HG03095 (cell line): ENCODE measurements around the gene PRLHR.

Source experiments
- ATAC-seq: cut with Tn5 transposase; IDR thresholded peaks from one replicate; pipeline ENCODE4 v1.9.1; 2021; ENCODE audit warnings: moderate library complexity; ENCODE audit not compliant: unreplicated experiment

Gene PRLHR

DNA sequence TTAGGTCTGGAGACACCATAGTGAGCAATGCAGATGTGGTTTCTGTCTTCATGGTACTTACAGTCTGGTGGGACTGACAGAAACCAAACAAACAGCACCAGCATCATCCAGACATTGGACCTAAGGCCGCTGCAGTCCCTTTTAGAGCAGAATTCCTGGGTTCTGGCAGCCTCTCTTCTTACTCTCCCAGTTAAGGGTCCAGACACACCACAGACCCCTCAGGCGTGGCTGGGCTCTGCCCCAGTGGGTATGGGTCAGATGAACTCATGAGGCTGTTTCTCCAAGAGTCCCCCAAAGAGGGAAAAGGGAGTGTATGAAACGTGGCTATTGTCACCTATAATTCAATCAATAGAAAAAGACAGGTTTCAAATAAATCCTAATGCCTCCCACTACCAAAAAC, 31.3 kb downstream of the PRLHR start:
- no peak for ATAC-seq

DNA sequence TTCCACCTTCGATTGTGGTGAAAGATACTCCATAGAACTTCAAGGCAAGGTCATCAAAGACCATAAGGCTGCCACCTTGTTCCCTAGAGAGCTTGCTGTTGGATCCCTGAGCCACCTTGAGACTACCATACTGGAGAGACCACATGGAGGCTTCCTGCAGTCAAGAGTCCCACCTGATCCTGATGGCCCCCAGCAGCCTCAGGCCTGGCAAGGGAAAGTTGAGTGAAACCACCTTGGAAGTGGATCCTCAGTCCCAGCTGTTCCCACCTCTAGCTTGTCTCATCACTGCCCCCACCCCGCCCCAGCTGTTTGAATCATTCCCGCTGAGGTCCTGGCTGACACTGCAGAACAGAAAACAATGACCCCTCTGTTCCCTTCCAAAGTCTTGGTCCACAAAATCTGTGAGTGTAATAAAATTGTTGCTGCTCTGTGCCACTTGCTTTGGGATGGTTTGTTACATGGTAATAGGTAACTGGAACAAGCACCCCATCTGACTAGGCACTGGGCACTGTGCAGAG, 32.0 kb downstream of the PRLHR start:
- ATAC-seq: no peak

DNA sequence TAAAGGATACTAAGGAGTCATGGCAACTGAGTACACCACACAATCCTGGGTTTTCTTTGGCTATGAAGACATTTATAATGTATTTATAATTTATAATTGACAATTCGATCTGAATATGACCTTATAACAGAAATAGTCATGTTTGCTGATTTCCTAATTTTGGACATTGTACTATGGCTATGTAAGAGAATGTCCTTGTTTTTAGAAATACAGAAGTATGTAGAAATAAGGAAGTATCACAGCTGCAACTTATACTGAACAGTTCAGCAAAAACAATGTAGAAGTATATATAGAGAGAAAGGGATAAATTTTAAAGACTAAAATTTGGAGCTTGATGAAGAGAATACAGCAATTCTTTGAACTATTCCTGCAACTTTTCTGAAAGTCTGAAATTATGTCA, 32.6 kb downstream of the PRLHR start:
- no peak for ATAC-seq

DNA sequence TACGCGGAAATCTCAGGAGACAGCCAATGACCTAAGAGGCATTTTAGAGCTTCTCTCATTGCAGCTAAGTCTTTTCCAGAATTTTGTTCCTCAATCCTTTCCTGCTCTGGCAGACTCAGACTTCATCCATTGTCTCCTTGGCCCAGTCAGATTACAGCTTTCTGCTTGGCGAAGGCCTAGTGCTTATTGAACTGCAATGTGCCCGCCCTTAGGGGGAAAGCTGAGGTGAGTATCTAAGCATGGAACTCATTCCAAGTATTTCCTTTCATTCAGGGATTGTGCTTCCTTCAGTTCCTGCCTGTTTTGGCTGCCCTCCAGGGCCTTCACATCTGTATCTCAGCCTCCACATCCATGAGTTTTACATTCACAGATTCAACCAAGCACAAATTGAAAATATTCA, 37.5 kb downstream of the PRLHR start:
- no peak for ATAC-seq

DNA sequence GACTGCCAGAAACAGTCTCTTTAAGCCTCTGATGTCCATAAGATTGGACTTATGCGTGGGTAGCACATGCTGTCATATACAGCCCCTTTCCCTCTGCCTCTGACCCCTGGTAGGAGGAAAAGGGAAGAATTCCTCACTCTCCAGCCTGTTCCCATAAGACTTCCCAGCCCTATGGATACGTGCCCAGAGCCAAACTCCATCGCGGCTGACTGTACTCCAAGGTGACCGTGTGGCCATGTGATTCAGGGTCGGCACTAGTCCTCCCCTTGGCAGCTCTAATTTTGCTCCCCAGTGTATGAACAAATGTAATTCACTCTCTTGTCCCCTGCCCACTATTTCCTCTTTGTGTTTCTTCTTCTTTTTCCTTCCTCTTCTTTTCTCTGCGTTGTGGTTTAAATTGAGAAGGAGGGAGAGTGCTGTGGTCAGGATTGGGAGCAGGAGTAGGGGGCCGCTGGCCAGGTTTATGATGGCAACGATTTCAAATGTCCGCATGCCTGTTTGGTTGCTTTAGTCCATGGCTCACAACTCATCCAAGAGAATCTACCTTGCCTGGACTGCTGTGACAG, 43.8 kb downstream of the PRLHR start:
- ATAC-seq: no peak

DNA sequence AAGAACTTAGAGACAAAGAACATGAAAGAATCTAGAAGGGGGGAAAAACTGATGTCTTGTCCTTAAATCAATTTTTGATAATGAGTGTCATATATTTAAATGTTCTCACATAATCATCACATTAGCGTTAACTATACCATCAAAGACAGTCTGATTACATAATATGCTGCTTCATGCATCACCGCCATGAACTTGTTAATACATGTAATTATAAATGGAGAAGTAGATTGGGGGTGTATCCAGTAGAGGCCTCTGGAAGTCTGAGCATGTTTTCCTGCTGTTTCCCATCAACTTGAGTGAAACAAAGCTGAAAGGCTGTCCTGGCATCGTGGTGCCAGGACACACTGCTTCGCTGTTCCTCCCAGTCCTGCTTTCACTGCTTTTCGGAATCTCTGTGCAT, 48.2 kb downstream of the PRLHR start:
- no peak for ATAC-seq

DNA sequence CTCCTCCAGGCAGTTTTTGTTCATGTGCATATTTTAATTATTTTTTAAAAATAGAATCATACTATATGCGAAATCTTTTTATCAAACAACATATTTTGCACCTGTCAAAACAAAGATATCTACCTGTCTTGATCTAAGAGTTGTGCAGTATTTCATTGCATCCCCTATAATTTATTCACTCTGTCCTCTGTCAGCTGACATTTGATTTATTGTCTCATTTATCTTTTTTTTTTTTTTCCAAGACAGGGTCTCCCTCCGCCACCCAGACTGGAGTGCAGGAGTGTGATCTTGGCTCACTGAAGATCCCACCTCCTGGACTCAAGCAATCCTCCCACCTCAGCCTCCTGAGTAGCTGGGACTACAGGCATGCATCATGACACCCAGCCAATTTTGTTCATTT, 49.0 kb downstream of the PRLHR start:
- ATAC-seq: no peak

DNA sequence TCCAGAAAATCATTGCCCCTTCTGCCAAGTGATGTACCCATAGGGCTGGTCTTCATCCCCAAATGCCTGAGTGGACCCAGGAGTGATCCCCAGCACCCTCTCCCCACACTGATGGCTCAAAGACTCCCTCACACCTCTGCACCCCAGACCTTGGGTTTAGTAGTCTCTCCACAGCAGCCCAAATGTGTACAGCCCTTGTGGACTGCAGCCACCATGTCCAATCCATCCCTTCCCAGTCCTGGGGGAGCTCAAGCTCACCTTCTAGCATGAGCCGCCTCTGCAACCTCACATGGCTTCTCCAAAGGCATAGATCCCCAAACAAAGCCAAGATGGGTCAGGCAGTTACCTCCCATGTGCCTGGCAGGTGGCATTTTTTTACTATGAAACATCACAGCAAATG, 50.1 kb downstream of the PRLHR start:
- no peak for ATAC-seq

DNA sequence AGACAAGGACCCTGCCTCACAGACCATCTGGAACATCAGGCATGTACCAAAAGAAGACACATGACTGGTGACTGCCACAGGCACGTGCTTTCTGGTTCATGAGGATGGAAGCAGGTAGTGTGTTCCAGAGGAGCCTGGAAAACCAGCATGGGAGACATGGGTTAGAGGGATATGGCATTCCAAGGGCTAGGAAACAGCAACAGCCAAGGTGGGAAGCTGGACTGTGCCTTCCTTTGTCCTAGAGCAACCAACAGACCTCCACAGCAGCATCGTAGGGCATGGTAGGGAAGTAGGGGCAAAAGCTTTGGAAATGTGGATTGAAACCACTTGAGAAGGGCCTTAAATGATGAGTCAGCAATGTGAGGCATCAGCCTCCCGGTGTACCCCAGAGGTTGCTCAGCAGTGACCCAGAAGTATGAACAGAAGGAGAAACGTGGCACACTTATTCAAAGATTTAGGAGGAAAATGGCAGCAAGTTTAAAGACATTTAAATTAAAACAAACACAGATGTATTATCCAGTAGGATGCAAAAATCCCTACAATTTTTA, 51.0 kb downstream of the PRLHR start:
- no peak for ATAC-seq

DNA sequence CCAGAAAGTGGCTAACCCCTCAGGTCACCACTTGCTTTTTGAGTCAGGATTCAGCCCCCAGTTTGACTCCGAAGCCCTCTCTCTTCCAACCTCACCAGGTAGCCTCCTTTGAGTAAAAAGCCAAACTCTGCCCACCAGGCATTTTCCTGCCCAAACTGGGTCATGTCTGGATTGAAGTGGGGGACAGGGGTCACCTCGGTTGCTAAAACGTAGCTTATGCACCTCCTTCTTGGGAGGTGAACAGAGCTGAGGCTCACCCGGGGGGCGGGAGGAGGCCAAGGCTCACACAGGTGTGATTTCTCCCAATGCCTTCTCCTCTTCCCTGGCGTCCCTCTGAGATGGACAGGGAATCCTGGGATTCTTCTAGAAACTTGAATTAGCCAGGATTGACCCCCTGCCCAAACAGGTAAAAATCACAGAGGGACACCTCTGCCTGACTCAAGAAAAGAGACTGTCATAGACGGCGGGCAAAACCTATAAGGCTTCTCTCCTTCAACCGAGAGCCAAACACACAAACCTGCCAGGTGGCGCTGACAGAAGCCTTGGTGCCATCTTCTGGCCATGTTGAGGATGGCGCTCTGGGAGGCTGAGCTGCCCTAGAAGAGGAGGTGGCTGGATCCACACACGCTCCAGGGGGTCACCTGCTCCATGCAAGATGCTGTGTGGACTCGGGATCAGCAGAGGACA, 51.6 kb downstream of the PRLHR start:
- ATAC-seq: no peak

DNA sequence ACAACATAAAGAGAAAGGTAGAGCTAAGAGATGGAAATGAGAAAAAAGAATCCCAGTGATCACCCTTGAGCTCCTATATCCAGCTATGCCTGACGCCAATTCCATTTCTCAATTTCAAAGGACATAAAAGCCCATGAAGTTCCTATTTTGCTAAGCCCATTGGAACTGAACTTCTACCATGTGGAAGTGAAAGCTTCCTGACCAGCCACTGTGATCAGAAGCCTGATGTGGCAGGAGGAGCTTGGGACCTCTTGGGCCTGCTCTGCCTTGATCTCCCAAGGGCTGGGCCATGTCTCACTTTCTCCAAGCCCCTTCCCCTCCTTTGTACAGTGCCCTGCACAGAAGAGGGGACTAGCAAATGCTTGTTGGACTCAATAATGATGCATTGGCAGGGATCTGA, 52.7 kb downstream of the PRLHR start:
- ATAC-seq: no peak

DNA sequence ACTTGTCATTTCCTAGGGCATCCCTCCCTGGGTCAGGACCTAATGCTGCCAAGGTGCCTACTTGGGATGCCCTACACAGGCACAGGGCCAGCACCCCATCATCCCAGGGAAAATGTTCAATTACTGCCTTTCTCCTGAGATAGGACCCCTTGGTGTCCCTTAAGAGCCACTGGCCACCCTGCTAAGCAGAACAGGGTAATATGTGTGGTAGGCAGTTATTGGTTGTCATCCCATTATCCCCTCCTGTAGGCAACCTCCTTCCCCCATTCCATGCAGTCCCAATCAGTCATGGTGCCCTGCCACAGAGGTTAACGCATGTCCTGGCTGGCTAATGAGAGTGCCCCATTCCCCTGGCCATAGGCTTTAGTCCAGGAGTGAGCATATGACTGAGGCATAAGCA, 53.2 kb downstream of the PRLHR start:
- ATAC-seq: no peak

DNA sequence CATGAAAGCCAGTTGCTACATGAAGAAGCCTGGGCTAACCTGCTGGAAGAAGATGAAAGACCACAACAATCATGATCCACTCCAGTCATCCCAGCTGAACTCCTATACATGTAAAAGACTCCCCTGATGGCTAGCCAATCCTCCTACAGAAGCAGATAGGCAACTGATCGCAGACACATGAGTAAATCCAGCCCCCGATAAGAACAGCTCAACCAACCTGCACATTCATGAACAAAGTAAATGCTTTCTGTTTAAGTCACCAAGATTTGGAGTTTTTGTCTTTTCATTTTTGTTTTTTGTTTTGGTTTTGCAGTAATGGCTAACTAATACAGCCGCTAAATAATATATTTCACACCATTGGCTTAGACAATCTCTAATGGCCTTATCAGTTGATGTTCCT, 53.7 kb downstream of the PRLHR start:
- ATAC-seq: no peak
